SK-N-SH treated with all-trans-retinoic acid at 6 μM for 48 hours (cell line): Measurements from ENCODE around the gene ARPC2.

Experiments
- PATZ1 ChIP-seq: fragments of 250-450 bp; sonication (Bioruptor Pico); IDR thresholded peaks from 2 replicates; pipeline ENCODE4 v1.8.0; 2020; ENCODE audit warnings: mild to moderate bottlenecking, moderate library complexity, borderline replicate concordance
- ZC3H10 ChIP-seq: fragments of 250-450 bp; sonication (Bioruptor Pico); IDR thresholded peaks from 2 replicates; pipeline ENCODE4 v1.5.1; 2021; ENCODE audit warnings: mild to moderate bottlenecking, moderate library complexity
- ZFP30 ChIP-seq: fragments of 450-650 bp; formaldehyde crosslinking; IDR thresholded peaks from 2 replicates; pipeline ENCODE4 v1.5.0; 2022; ENCODE audit warnings: mild to moderate bottlenecking, moderate library complexity
- TF ChIP-seq, protein P1 (sequence below): fragments of 250-450 bp; sonication (Bioruptor Pico); IDR thresholded peaks from 2 replicates; pipeline ENCODE4 v1.5.1; 2020; ENCODE audit warnings: low read depth, mild to moderate bottlenecking, moderate library complexity

DNA sequence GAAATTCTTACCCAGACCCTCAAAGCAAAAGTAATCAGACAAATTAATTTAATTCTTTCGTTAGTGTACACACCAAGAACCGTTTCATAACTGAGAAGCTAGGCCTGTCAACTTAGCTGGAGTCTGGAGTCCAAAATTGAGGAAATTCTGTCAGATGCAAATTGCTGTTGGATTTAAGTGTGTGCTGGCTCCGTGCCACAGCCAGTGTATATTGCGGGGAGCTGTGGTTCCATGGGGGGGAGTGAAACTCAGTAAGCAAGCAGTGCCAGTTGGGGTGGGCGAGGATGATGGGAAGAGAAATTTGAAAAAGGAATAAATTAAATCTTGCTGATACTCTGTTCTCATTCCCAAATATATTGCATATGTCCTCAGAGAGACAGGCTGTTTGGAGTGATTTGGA, 4.0 kb downstream of the ARPC2 start:
- no peak for TF ChIP-seq ZC3H10
- TF ChIP-seq ZFP30, result no peak
- TF ChIP-seq PATZ1, result no peak
- TF ChIP-seq, protein P1, sequence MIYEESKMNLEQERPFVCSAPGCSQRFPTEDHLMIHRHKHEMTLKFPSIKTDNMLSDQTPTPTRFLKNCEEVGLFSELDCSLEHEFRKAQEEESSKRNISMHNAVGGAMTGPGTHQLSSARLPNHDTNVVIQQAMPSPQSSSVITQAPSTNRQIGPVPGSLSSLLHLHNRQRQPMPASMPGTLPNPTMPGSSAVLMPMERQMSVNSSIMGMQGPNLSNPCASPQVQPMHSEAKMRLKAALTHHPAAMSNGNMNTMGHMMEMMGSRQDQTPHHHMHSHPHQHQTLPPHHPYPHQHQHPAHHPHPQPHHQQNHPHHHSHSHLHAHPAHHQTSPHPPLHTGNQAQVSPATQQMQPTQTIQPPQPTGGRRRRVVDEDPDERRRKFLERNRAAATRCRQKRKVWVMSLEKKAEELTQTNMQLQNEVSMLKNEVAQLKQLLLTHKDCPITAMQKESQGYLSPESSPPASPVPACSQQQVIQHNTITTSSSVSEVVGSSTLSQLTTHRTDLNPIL, result no peak
